Endothelial cell of umbilical vein (primary cell): ENCODE results near the gene TBC1D5. TPM values are rescaled to one million over a fixed set of nuclear protein-coding genes. Genes with fewer than 3 reads are reported as not detected.

Experiments used
- BruUV-seq: library from RNA; stranded (reverse); fragments of 400-500 nt; replicated peaks from 2 replicates; lab custom pipeline; 2021; lab: Mats Ljungman, UMichigan
- CTCF ChIA-PET: fragments of 300-600, 350-600 bp; sonication (Branson Sonifier 250); formaldehyde crosslinking; loops from one replicate; lab custom pipeline; 2021; ENCODE audit warnings: antibody characterized with exemption, inconsistent platforms; lab: Charles Lee
- POLR2A ChIA-PET: fragments of 300-600, 350-600 bp; sonication (Branson Sonifier 250); formaldehyde crosslinking; loops from one replicate; lab custom pipeline; 2021; ENCODE audit warnings: antibody characterized with exemption, inconsistent platforms; lab: Charles Lee
- DNase-seq: peaks from one replicate; pipeline ENCODE4 v3.0.0-alpha.2; 2011; ENCODE audit warnings: low read depth, low spot score
- FAIRE-seq: peaks from 2 replicates; lab custom pipeline; 2011; peaks lifted over from hg19 to GRCh38; lab: Jason Lieb, UNC
- H2AFZ ChIP-seq: 2 replicates; pipeline ENCODE4 v1.6.0; 2012; ENCODE audit warnings: low read depth, low read length, control low read depth, inconsistent platforms
- H3K27ac ChIP-seq: 2 replicates; pipeline ENCODE4 v1.5.1; 2011; ENCODE audit warnings: low read depth, mild to moderate bottlenecking, control low read depth, low read length, moderate library complexity; ENCODE audit not compliant: insufficient read depth
- H3K27me3 ChIP-seq, 2 experiments: 2 replicates each; pipeline versions ENCODE4 v1.6.0 to v1.6.1; 2011; ENCODE audit warnings: low read length in 2 of 2, mixed read lengths in 1 of 2; ENCODE audit not compliant: control insufficient read depth in 2 of 2, insufficient read depth in 2 of 2
- H3K36me3 ChIP-seq, 2 experiments: 2 replicates in 1 of 2; 3 replicates in 1 of 2; pipeline ENCODE4 v1.5.1; 2011; ENCODE audit warnings: low read length in 2 of 2, mild to moderate bottlenecking in 1 of 2, moderate library complexity in 1 of 2; ENCODE audit not compliant: control insufficient read depth in 2 of 2, insufficient read depth in 2 of 2; ENCODE audit errors: extremely low read depth in 1 of 2
- H3K4me1 ChIP-seq: 3 replicates; pipeline ENCODE4 v1.5.1; 2011; ENCODE audit warnings: mild to moderate bottlenecking, low read length; ENCODE audit not compliant: control insufficient read depth, insufficient read depth; ENCODE audit errors: extremely low read depth
- H3K4me2 ChIP-seq: 2 replicates; pipeline ENCODE4 v1.6.1; 2011; ENCODE audit warnings: low read length, control low read depth, mixed read lengths; ENCODE audit not compliant: insufficient read depth
- H3K4me3 ChIP-seq, 3 experiments: fragments of 200-600 bp in 1 of 3; sonication (generic), shearing (Covaris generic) in 1 of 3; replicated peaks in 1 of 3; 2 replicates each; pipeline ENCODE4 v1.5.1; 2011 to 2016; ENCODE audit warnings: control low read depth in 3 of 3, low read length in 3 of 3, mild to moderate bottlenecking in 2 of 3, inconsistent platforms in 1 of 3, low read depth in 1 of 3, moderate library complexity in 1 of 3; ENCODE audit not compliant: insufficient read depth in 1 of 3
- H3K79me2 ChIP-seq: 2 replicates; pipeline ENCODE4 v1.6.0; 2012; ENCODE audit warnings: low read length, inconsistent platforms; ENCODE audit not compliant: control insufficient read depth, insufficient read depth
- H3K9ac ChIP-seq: replicated peaks from 2 replicates; pipeline ENCODE3; 2011; ENCODE audit warnings: low read length, control low read depth; ENCODE audit not compliant: insufficient read depth; ENCODE audit errors: extremely low read depth
- H3K9me1 ChIP-seq: replicated peaks from 3 replicates; pipeline ENCODE4 v1.6.0; 2011; ENCODE audit warnings: mild to moderate bottlenecking, low read length; ENCODE audit not compliant: control insufficient read depth, insufficient read depth; ENCODE audit errors: extremely low read depth
- H3K9me3 ChIP-seq: replicated peaks from 2 replicates; pipeline ENCODE4 v1.5.1; 2012; ENCODE audit warnings: low read length, inconsistent platforms; ENCODE audit not compliant: control insufficient read depth, insufficient read depth
- H4K20me1 ChIP-seq: replicated peaks from 2 replicates; pipeline ENCODE3; 2011; ENCODE audit warnings: mild to moderate bottlenecking, low read length; ENCODE audit not compliant: control insufficient read depth, insufficient read depth; ENCODE audit errors: extremely low read depth
- CTCF ChIP-seq, 2 donors: IDR thresholded peaks; 1 replicate in 1 of 2; 2 replicates in 1 of 2; pipeline ENCODE4 v1.5.1; 2011; ENCODE audit warnings: low read length in 2 of 2, mild to moderate bottlenecking in 2 of 2, moderate library complexity in 2 of 2, control low read depth in 1 of 2, inconsistent platforms in 1 of 2, low read depth in 1 of 2; ENCODE audit not compliant: insufficient read depth in 1 of 2; ENCODE audit errors: extremely low read depth in 1 of 2
- EZH2 ChIP-seq: IDR thresholded peaks from 2 replicates; pipeline ENCODE4 v1.6.1; 2012; ENCODE audit warnings: borderline replicate concordance, low read depth, mild to moderate bottlenecking, moderate library complexity, low read length, inconsistent platforms; ENCODE audit not compliant: severe bottlenecking
- FOS ChIP-seq: IDR thresholded peaks from 2 replicates; pipeline ENCODE4 v1.6.1; 2011; ENCODE audit warnings: mild to moderate bottlenecking, low read length, moderate library complexity, borderline replicate concordance; ENCODE audit not compliant: insufficient read depth
- GATA2 ChIP-seq: IDR thresholded peaks from 2 replicates; pipeline ENCODE4 v1.7.0; 2011; ENCODE audit warnings: low read depth, mild to moderate bottlenecking, moderate library complexity, mixed read lengths, low read length; ENCODE audit not compliant: insufficient read length, insufficient read depth
- JUN ChIP-seq: IDR thresholded peaks from 2 replicates; pipeline ENCODE4 v1.6.1; 2011; ENCODE audit warnings: borderline replicate concordance, low read depth; ENCODE audit not compliant: insufficient read length, insufficient read depth
- MAX ChIP-seq: IDR thresholded peaks from 2 replicates; pipeline ENCODE4 v1.6.1; 2011; ENCODE audit not compliant: insufficient read depth, insufficient read length
- MYC ChIP-seq: IDR thresholded peaks from one replicate; pipeline ENCODE4 v1.6.1; 2011; ENCODE audit warnings: mild to moderate bottlenecking, low read depth, low read length
- POLR2A ChIP-seq: IDR thresholded peaks from 2 replicates; pipeline ENCODE4 v1.6.1; 2012; ENCODE audit warnings: low read depth, mild to moderate bottlenecking, control low read depth, low read length
- POLR2AphosphoS5 ChIP-seq: IDR thresholded peaks from 2 replicates; pipeline ENCODE4 v1.6.1; 2012; ENCODE audit warnings: low read depth, mild to moderate bottlenecking, control low read depth, low read length, moderate library complexity; ENCODE audit not compliant: insufficient read depth
- dilution Hi-C: fragments of 300-500 bp; cut with MboI; formaldehyde crosslinking; loops from one replicate; pipeline ENCODE4 v1.15.0; 2019; ENCODE audit warnings: low sequenced_read_pairs; ENCODE audit not compliant: extremely low pct_ligation_motif_present
- intact Hi-C: fragments of 100-400 bp; cut with micrococcal nuclease; formaldehyde crosslinking; loops from one replicate; pipeline ENCODE4 v1.10.0; 2022
- polyA plus RNA-seq, 4 experiments: library from polyadenylated mRNA; depleted of rRNA in 3 of 4; stranded (reverse) in 3 of 4; unstranded in 1 of 4; fragments of >200 nt; gene quantifications; 2 replicates each; pipeline versions ENCODE4 v1.2.1 to v1.2.3, GENCODE V29; 2011 to 2012; ENCODE audit warnings: missing spikeins in 1 of 4
- total RNA-seq: library from RNA; stranded (reverse); gene quantifications from 2 replicates; pipeline ENCODE4 v1.2.3, GENCODE V29; 2021

The TBC1D5 gene
- total and polyA plus RNA-seq, 2 donors (not counting 3 experiments of a cell fraction or from before 2014, with no cell fraction given) = 17.5 to 44.7 TPM

- Histone ChIP-seq H3K9me1 (no peaks in the 10 kb centered on the region), H3K27me3 (no peaks in the 10 kb centered on the region), H2AFZ (no peak overlapping the region), H3K4me3 (no peak overlapping the region), H3K4me2 (no peak overlapping the region), H3K36me3 (no peaks in the 10 kb centered on the region), H3K4me1 (no peaks in the 10 kb centered on the region), H4K20me1 (no peaks in the 10 kb centered on the region), H3K9me3 (no peaks in the 10 kb centered on the region), H3K79me2 (no peaks in the 10 kb centered on the region), H3K27ac (no peak overlapping the region), H3K9ac (no peak overlapping the region)
- dilution Hi-C loops (no loop called here), intact Hi-C loops (no loop called here)
- no TSS peak for BruUV-seq
- FAIRE-seq = no peak
- ChIA-PET POLR2A (interaction anchor here (0.5 kb wide), 1 partner anchor 69 kb away, joined by 3 read pairs; no protein-coding TSS in a partner anchor), CTCF (interaction anchor here (1.2 kb wide), 1 partner anchor 20 kb away, joined by 4 read pairs; no protein-coding TSS in a partner anchor)
- TF ChIP-seq GATA2 (no peak), CTCF (IDR thresholded peaks at IDR 0.05; ENCODE audit: extremely low read depth in 1 of 2, insufficient read depth in 1 of 2, low read depth in 1 of 2, low read length in 2 of 2) (no peak), POLR2A (no peak), MYC (no peak), POLR2AphosphoS5 (no peak), JUN (no peak), MAX (no peak), EZH2 (no peak), FOS (no peak)
- no peak for DNase-seq
These were observed 77.5 kb downstream of the TBC1D5 start for GRCh38 chr3:17664923-17665322.
